Measurements from ENCODE around the gene FAM110A. TPM values are rescaled to one million over a fixed set of nuclear protein-coding genes. Genes with fewer than 3 reads are reported as not detected.
"Not testable (repeated sequence)": the region's sequence is repeated elsewhere in the genome, so short reads cannot be mapped to it uniquely, and the experiment has no call there.

Gene FAM110A
- total RNA-seq, result 16.8 and 17.4 TPM in 2 replicates
- long read RNA-seq, result 0 reads

- peak; percentile 82 for DNase-seq (ENCODE audit: low read depth, low spot score)
- Mint-ChIP-seq H3K27ac (ENCODE audit: unreplicated experiment) (peak within 1 kb of the TSS; percentile 82), H3K27me3 (ENCODE audit: low read depth) (peaks cover 10% of the 10 kb centered on the region), H3K4me1 (peaks cover 20% of the 10 kb centered on the region), H3K4me3 (peak within 1 kb of the TSS; percentile 92), H3K9me3 (no peaks in the 10 kb centered on the region), H3K36me3 (ENCODE audit: low read depth) (peaks cover 3% of the 10 kb centered on the region)
- no peak for TF ChIP-seq CTCF (conservative IDR thresholded peaks at IDR 0.05)
These were observed at the start of gene FAM110A for GRCh38 chr20:833450-834150. TSS of gene FAM110A (plus strand) at chr20:833715. CDS start at chr20:844805, 11,090 bp downstream.

GRCh38 chr20:787825-788224 is 45.7 kb upstream of the FAM110A start:
- Mint-ChIP-seq H3K9me3 (peaks cover 15% of the 10 kb centered on the region), H3K27me3 (ENCODE audit: low read depth) (peaks cover 60% of the 10 kb centered on the region), H3K36me3 (ENCODE audit: low read depth) (peaks cover 6% of the 10 kb centered on the region), H3K27ac (ENCODE audit: unreplicated experiment) (no peak overlapping the region), H3K4me3 (no peak overlapping the region), H3K4me1 (peaks cover 13% of the 10 kb centered on the region)
- DNase-seq (ENCODE audit: low read depth, low spot score), result no peak
- TF ChIP-seq CTCF (conservative IDR thresholded peaks at IDR 0.05), result no peak

- Mint-ChIP-seq H3K36me3 (ENCODE audit: low read depth) (peaks cover 3% of the 10 kb centered on the region), H3K4me1 (peaks cover 13% of the 10 kb centered on the region), H3K27me3 (ENCODE audit: low read depth) (peaks cover 76% of the 10 kb centered on the region), H3K4me3 (no peak overlapping the region), H3K27ac (ENCODE audit: unreplicated experiment) (no peak overlapping the region), H3K9me3 (peaks cover 3% of the 10 kb centered on the region)
- TF ChIP-seq CTCF (conservative IDR thresholded peaks at IDR 0.05), result no peak
- no peak for DNase-seq (ENCODE audit: low read depth, low spot score)
These were observed 42.5 kb upstream of the FAM110A start for GRCh38 chr20:791056-791455.

GRCh38 chr20:792248-792647 is 41.3 kb upstream of the FAM110A start:
- no peak overlapping the region for H3K27ac Mint-ChIP-seq (ENCODE audit: unreplicated experiment)
- H3K4me3 Mint-ChIP-seq, result no peak overlapping the region
- H3K9me3 Mint-ChIP-seq, result peaks cover 3% of the 10 kb centered on the region
- no peak for TF ChIP-seq CTCF (conservative IDR thresholded peaks at IDR 0.05)
- H3K4me1 Mint-ChIP-seq, result peaks cover 13% of the 10 kb centered on the region
- H3K36me3 Mint-ChIP-seq (ENCODE audit: low read depth), result peaks cover 3% of the 10 kb centered on the region
- H3K27me3 Mint-ChIP-seq (ENCODE audit: low read depth), result peaks cover 73% of the 10 kb centered on the region
- DNase-seq (ENCODE audit: low read depth, low spot score), result no peak

GRCh38 chr20:796921-797320 is 36.6 kb upstream of the FAM110A start:
- no peak overlapping the region for H3K27ac Mint-ChIP-seq (ENCODE audit: unreplicated experiment)
- H3K4me3 Mint-ChIP-seq, result no peak overlapping the region
- peaks cover 3% of the 10 kb centered on the region for H3K9me3 Mint-ChIP-seq
- TF ChIP-seq CTCF (conservative IDR thresholded peaks at IDR 0.05), result no peak
- peaks cover 60% of the 10 kb centered on the region for H3K27me3 Mint-ChIP-seq (ENCODE audit: low read depth)
- peaks cover 3% of the 10 kb centered on the region for H3K36me3 Mint-ChIP-seq (ENCODE audit: low read depth)
- DNase-seq (ENCODE audit: low read depth, low spot score), result no peak
- H3K4me1 Mint-ChIP-seq, result peaks cover 2% of the 10 kb centered on the region

- not testable (repeated sequence) for H3K36me3 Mint-ChIP-seq (ENCODE audit: low read depth); H3K9me3 Mint-ChIP-seq; DNase-seq (ENCODE audit: low read depth, low spot score); H3K27ac Mint-ChIP-seq (ENCODE audit: unreplicated experiment); H3K4me1 Mint-ChIP-seq; H3K4me3 Mint-ChIP-seq
- H3K27me3 Mint-ChIP-seq (ENCODE audit: low read depth), result peaks cover 43% of the 10 kb centered on the region
These were observed 34.8 kb upstream of the FAM110A start for GRCh38 chr20:798746-799145.

- not testable (repeated sequence) for H3K27ac Mint-ChIP-seq (ENCODE audit: unreplicated experiment); H3K4me1 Mint-ChIP-seq; H3K36me3 Mint-ChIP-seq (ENCODE audit: low read depth); H3K4me3 Mint-ChIP-seq; DNase-seq (ENCODE audit: low read depth, low spot score)
- peaks cover 31% of the 10 kb centered on the region for H3K27me3 Mint-ChIP-seq (ENCODE audit: low read depth)
- H3K9me3 Mint-ChIP-seq, result peaks cover 12% of the 10 kb centered on the region
These were observed 33.5 kb upstream of the FAM110A start for GRCh38 chr20:800026-800425.
